Measurements from ENCODE around the gene GMPS. TPM values are rescaled to one million over a fixed set of nuclear protein-coding genes. Genes with fewer than 3 reads are reported as not detected.

Gene GMPS
- total RNA-seq, 1 donor = 41.3 TPM

- no peak for DNase-seq (ENCODE audit: insufficient read length, low spot score, missing footprints)
- Histone ChIP-seq H3K4me1 (ENCODE audit: insufficient read depth, low read length) (peaks cover 2% of the 10 kb centered on the region), H3K9me3 (ENCODE audit: low read depth, low read length) (no peaks in the 10 kb centered on the region), H3K4me2 (ENCODE audit: insufficient read depth, low read length) (no peak overlapping the region), H3K27ac (ENCODE audit: low read depth, low read length) (no peak overlapping the region), H3K79me2 (ENCODE audit: insufficient read depth, low read length) (no peaks in the 10 kb centered on the region), H3K27me3 (ENCODE audit: insufficient read depth, low read length) (no peaks in the 10 kb centered on the region), H4K20me1 (ENCODE audit: insufficient read depth, low read length) (no peaks in the 10 kb centered on the region), H3K4me3 (ENCODE audit: insufficient read depth, low read length) (no peak overlapping the region), H2AFZ (ENCODE audit: low read length) (no peak overlapping the region), H3K36me3 (ENCODE audit: insufficient read depth, low read length) (peaks cover 66% of the 10 kb centered on the region)
- no peak for TF ChIP-seq CTCF (IDR thresholded peaks at IDR 0.05; ENCODE audit: extremely low read depth, low read depth, low read length)
Measured at GRCh38 chr3:155908605-155909004, 38.2 kb downstream of the GMPS start.

DNA sequence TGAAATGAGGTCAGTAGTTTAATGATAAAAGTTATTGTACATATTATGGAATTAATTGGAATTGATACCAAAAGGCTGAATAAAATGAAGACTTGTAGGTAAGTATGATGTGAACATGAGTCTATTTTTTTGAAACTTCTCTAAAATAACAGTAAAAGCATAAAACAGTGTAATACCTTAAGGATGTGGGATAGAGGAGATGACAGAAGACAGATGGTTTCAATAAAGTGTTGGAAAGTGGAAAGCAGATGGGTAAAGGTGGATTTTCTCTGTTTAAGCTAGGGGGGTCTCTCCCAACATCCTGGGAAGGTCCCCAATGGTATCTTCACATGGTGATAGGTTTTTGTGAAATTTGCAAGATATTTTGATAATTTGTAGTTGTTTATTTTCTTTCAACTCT lies 41.6 kb downstream of the GMPS start:
- no peak for DNase-seq (ENCODE audit: insufficient read length, low spot score, missing footprints)
- H3K79me2 ChIP-seq (ENCODE audit: insufficient read depth, low read length) = no peaks in the 10 kb centered on the region
- H4K20me1 ChIP-seq (ENCODE audit: insufficient read depth, low read length) = no peaks in the 10 kb centered on the region
- peaks cover 75% of the 10 kb centered on the region for H3K36me3 ChIP-seq (ENCODE audit: insufficient read depth, low read length)
- H3K4me2 ChIP-seq (ENCODE audit: insufficient read depth, low read length) = no peak overlapping the region
- TF ChIP-seq CTCF (IDR thresholded peaks at IDR 0.05; ENCODE audit: extremely low read depth, low read depth, low read length) = no peak
- H3K4me1 ChIP-seq (ENCODE audit: insufficient read depth, low read length) = no peaks in the 10 kb centered on the region
- H3K9me3 ChIP-seq (ENCODE audit: low read depth, low read length) = no peaks in the 10 kb centered on the region
- no peak overlapping the region for H3K27ac ChIP-seq (ENCODE audit: low read depth, low read length)
- H3K27me3 ChIP-seq (ENCODE audit: insufficient read depth, low read length) = no peaks in the 10 kb centered on the region
- H3K4me3 ChIP-seq (ENCODE audit: insufficient read depth, low read length) = no peak overlapping the region
- no peak overlapping the region for H2AFZ ChIP-seq (ENCODE audit: low read length)

DNA sequence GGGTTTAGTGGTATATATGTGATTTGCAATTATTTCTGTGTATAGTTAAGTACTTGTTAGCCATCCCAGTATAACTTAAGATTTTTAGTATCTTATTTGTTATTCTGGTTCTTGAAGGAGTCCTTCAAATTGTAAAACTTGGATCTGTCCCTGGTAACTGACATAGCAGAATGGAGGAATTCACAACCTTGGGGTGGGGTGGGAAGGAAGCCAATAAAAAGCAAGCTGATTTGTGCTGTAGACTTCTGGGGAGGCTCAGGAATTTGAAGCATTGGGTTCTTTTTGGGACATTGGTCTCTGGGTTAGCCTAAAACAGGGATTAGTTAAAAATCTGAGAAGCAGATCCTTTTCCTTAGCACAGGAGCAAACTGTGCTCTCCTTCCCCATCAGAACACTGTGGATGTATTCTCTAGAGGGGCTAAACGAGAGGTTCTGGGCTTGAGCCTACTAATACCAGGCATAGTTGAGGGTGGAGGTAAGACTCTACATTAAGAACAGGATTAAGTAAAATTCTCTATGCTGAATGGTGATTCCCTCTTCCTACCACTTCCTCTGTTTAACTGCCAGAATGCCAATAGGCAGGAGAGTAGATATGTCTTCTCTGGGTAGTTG lies 42.2 kb downstream of the GMPS start:
- Histone ChIP-seq H4K20me1 (ENCODE audit: insufficient read depth, low read length) (no peaks in the 10 kb centered on the region), H3K4me1 (ENCODE audit: insufficient read depth, low read length) (no peaks in the 10 kb centered on the region), H3K79me2 (ENCODE audit: insufficient read depth, low read length) (no peaks in the 10 kb centered on the region), H3K27me3 (ENCODE audit: insufficient read depth, low read length) (no peaks in the 10 kb centered on the region), H3K4me3 (ENCODE audit: insufficient read depth, low read length) (no peak overlapping the region), H2AFZ (ENCODE audit: low read length) (no peak overlapping the region), H3K4me2 (ENCODE audit: insufficient read depth, low read length) (no peak overlapping the region), H3K27ac (ENCODE audit: low read depth, low read length) (peak overlapping the region; percentile 40), H3K9me3 (ENCODE audit: low read depth, low read length) (no peaks in the 10 kb centered on the region), H3K36me3 (ENCODE audit: insufficient read depth, low read length) (peaks cover 72% of the 10 kb centered on the region)
- TF ChIP-seq CTCF (IDR thresholded peaks at IDR 0.05; ENCODE audit: extremely low read depth, low read depth, low read length) = no peak
- DNase-seq (ENCODE audit: insufficient read length, low spot score, missing footprints) = peak; percentile 27

- H3K4me1 ChIP-seq (ENCODE audit: insufficient read depth, low read length) = no peaks in the 10 kb centered on the region
- no peak for TF ChIP-seq CTCF (IDR thresholded peaks at IDR 0.05; ENCODE audit: extremely low read depth, low read depth, low read length)
- no peaks in the 10 kb centered on the region for H3K9me3 ChIP-seq (ENCODE audit: low read depth, low read length)
- no peak overlapping the region for H3K4me3 ChIP-seq (ENCODE audit: insufficient read depth, low read length)
- no peaks in the 10 kb centered on the region for H3K79me2 ChIP-seq (ENCODE audit: insufficient read depth, low read length)
- no peak for DNase-seq (ENCODE audit: insufficient read length, low spot score, missing footprints)
- no peak overlapping the region for H3K4me2 ChIP-seq (ENCODE audit: insufficient read depth, low read length)
- H3K27ac ChIP-seq (ENCODE audit: low read depth, low read length) = no peak overlapping the region
- H3K36me3 ChIP-seq (ENCODE audit: insufficient read depth, low read length) = peaks cover 55% of the 10 kb centered on the region
- H2AFZ ChIP-seq (ENCODE audit: low read length) = no peak overlapping the region
- H3K27me3 ChIP-seq (ENCODE audit: insufficient read depth, low read length) = no peaks in the 10 kb centered on the region
- H4K20me1 ChIP-seq (ENCODE audit: insufficient read depth, low read length) = no peaks in the 10 kb centered on the region
Measured at GRCh38 chr3:155917781-155918180, 47.3 kb downstream of the GMPS start.
